OCI-LY7 (cell line): ENCODE data around the gene SLIT3. TPM values are rescaled to one million over a fixed set of nuclear protein-coding genes. Genes with fewer than 3 reads are reported as not detected.

Experiments used
- BruUV-seq: library from RNA; stranded (reverse); fragments of 400-500 nt; replicated peaks from 2 replicates; lab custom pipeline; 2021; lab: Mats Ljungman, UMichigan
- CTCF ChIA-PET: fragments of 300-600 bp; sonication (Branson Sonifier 250); formaldehyde crosslinking; loops from one replicate; lab custom pipeline; 2022; ENCODE audit warnings: antibody characterized with exemption; ENCODE audit not compliant: unreplicated experiment; lab: Charles Lee
- POLR2A ChIA-PET: fragments of 300-600 bp; sonication (Branson Sonifier 250); formaldehyde crosslinking; loops from one replicate; lab custom pipeline; 2022; ENCODE audit warnings: antibody characterized with exemption; lab: Charles Lee
- DNase-seq: peaks from one replicate; pipeline ENCODE4 v3.0.0-alpha.2; 2015; ENCODE audit warnings: low spot score
- H2AFZ ChIP-seq: fragments of 200-600 bp; sonication (generic), shearing (Covaris generic); 2 replicates; pipeline ENCODE4 v1.6.1; 2014; ENCODE audit warnings: mild to moderate bottlenecking, antibody characterized with exemption, low read length, moderate library complexity
- H3K27ac ChIP-seq: fragments of 200-600 bp; sonication (generic); 2 replicates; pipeline ENCODE4 v1.5.1; 2014; ENCODE audit warnings: mixed run types, low read depth, mild to moderate bottlenecking, moderate library complexity, low read length, inconsistent platforms; ENCODE audit not compliant: poor library complexity, severe bottlenecking
- H3K36me3 ChIP-seq: fragments of 200-600 bp; sonication (generic); 2 replicates; pipeline ENCODE4 v1.6.1; 2014; ENCODE audit warnings: mild to moderate bottlenecking, antibody characterized with exemption, low read length, moderate library complexity, mixed read lengths; ENCODE audit not compliant: insufficient read depth
- H3K4me1 ChIP-seq: fragments of 200-600 bp; sonication (generic); 2 replicates; pipeline ENCODE4 v1.5.1; 2014; ENCODE audit warnings: mild to moderate bottlenecking, low read length; ENCODE audit not compliant: insufficient read depth, poor library complexity, severe bottlenecking
- H3K4me2 ChIP-seq: fragments of 200-600 bp; sonication (generic); 2 replicates; pipeline ENCODE4 v1.6.1; 2014; ENCODE audit warnings: mild to moderate bottlenecking, low read length
- H3K4me3 ChIP-seq: fragments of 200-600 bp; sonication (generic); 2 replicates; pipeline ENCODE4 v1.5.1; 2014; ENCODE audit warnings: mild to moderate bottlenecking, low read depth, low read length; ENCODE audit not compliant: poor library complexity, severe bottlenecking
- H3K79me2 ChIP-seq: fragments of 200-600 bp; sonication (generic); 2 replicates; pipeline ENCODE4 v1.6.1; 2016; ENCODE audit warnings: low read depth, mild to moderate bottlenecking, low read length, moderate library complexity, mixed read lengths; ENCODE audit not compliant: insufficient read depth
- H3K9me2 ChIP-seq: fragments of 200-600 bp; sonication (generic); 2 replicates; pipeline ENCODE4 v1.6.1; 2016; ENCODE audit warnings: mild to moderate bottlenecking, low read length, mixed read lengths; ENCODE audit not compliant: insufficient read depth
- H3K9me3 ChIP-seq: fragments of 200-600 bp; sonication (generic); 2 replicates; pipeline ENCODE4 v1.6.1; 2014; ENCODE audit warnings: mild to moderate bottlenecking, mixed run types, low read length, mixed read lengths
- H4K20me1 ChIP-seq: fragments of 200-600 bp; sonication (generic); 2 replicates; pipeline ENCODE4 v1.6.1; 2014; ENCODE audit warnings: mild to moderate bottlenecking, antibody characterized with exemption, low read length, moderate library complexity, mixed read lengths; ENCODE audit not compliant: insufficient read depth
- EZH2phosphoT487 ChIP-seq: fragments of 200-600 bp; sonication (generic); IDR thresholded peaks from 2 replicates; pipeline ENCODE4 v1.6.1; 2018; ENCODE audit warnings: low read depth, borderline replicate concordance, mild to moderate bottlenecking, mixed run types, antibody characterized with exemption, low read length, moderate library complexity, mixed read lengths
- intact Hi-C: fragments of 100-400 bp; cut with micrococcal nuclease; formaldehyde crosslinking; loops from one replicate; pipeline ENCODE4 v1.10.0; 2022; ENCODE audit not compliant: unreplicated experiment
- microRNA-seq: library from miRNA; unstranded; fragments of <30 nt; microRNA quantifications from one replicate; pipeline ENCODE4 v1.2.0, GENCODE V29; 2022; ENCODE audit warnings: borderline replicate concordance
- small RNA-seq: library from RNA; depleted of rRNA; stranded (forward); fragments of <200 nt; gene quantifications from one replicate; pipeline ENCODE3, GENCODE V24; 2014
- total RNA-seq, 2 experiments: library from RNA; depleted of rRNA in 1 of 2; stranded (reverse); fragments of >200 nt in 1 of 2; shearing (Covaris generic) in 1 of 2; gene quantifications; 2 replicates each; pipeline ENCODE4 v1.2.3, GENCODE V29; 2014 to 2022
- TF ChIP-seq, protein P1 (sequence below): fragments of 200-600 bp; sonication (generic); conservative IDR thresholded peaks from 2 replicates; pipeline ENCODE4 v1.5.1; 2014; ENCODE audit warnings: mild to moderate bottlenecking, antibody characterized with exemption, low read length, moderate library complexity, mixed read lengths

The SLIT3 gene
- total RNA-seq, 2 experiments from 2014 or later = not detected

GRCh38 chr5:168612123-168612522, 688.8 kb downstream of the SLIT3 start:
- DNase-seq = no peak
- H3K36me3 ChIP-seq = no peaks in the 10 kb centered on the region
- ChIA-PET CTCF (no interaction called here), POLR2A (interaction anchor here (0.7 kb wide), 1 partner anchor 242 kb away, joined by 3 read pairs; no protein-coding TSS in a partner anchor)
- no TSS peak for BruUV-seq
- no peak for TF ChIP-seq EZH2phosphoT487
- TF ChIP-seq, protein P1, sequence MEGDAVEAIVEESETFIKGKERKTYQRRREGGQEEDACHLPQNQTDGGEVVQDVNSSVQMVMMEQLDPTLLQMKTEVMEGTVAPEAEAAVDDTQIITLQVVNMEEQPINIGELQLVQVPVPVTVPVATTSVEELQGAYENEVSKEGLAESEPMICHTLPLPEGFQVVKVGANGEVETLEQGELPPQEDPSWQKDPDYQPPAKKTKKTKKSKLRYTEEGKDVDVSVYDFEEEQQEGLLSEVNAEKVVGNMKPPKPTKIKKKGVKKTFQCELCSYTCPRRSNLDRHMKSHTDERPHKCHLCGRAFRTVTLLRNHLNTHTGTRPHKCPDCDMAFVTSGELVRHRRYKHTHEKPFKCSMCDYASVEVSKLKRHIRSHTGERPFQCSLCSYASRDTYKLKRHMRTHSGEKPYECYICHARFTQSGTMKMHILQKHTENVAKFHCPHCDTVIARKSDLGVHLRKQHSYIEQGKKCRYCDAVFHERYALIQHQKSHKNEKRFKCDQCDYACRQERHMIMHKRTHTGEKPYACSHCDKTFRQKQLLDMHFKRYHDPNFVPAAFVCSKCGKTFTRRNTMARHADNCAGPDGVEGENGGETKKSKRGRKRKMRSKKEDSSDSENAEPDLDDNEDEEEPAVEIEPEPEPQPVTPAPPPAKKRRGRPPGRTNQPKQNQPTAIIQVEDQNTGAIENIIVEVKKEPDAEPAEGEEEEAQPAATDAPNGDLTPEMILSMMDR = no peak
- H3K4me1 ChIP-seq = no peaks in the 10 kb centered on the region
- H3K9me3 ChIP-seq = no peaks in the 10 kb centered on the region
- no peak overlapping the region for H2AFZ ChIP-seq
- H3K4me3 ChIP-seq = no peak overlapping the region
- intact Hi-C loops = no loop called here
- no peaks in the 10 kb centered on the region for H3K79me2 ChIP-seq
- H3K9me2 ChIP-seq = no peaks in the 10 kb centered on the region
- no peaks in the 10 kb centered on the region for H4K20me1 ChIP-seq
- H3K4me2 ChIP-seq = no peak overlapping the region
- H3K27ac ChIP-seq = no peak overlapping the region

Small RNA genes within 50 kb of the gene (microRNA-seq; reads per million reads assigned to microRNA genes)
- gene MIR218-2 (not detected), gene MIR585 (not detected)

Small RNA genes within 50 kb of the gene (small RNA-seq; reads per million reads assigned to genes)
- gene MIR218-2 (not detected), gene MIR585 (not detected), gene RF00019 (not detected)
